ENCODE data around the gene CDC14C.

The CDC14C gene

DNA sequence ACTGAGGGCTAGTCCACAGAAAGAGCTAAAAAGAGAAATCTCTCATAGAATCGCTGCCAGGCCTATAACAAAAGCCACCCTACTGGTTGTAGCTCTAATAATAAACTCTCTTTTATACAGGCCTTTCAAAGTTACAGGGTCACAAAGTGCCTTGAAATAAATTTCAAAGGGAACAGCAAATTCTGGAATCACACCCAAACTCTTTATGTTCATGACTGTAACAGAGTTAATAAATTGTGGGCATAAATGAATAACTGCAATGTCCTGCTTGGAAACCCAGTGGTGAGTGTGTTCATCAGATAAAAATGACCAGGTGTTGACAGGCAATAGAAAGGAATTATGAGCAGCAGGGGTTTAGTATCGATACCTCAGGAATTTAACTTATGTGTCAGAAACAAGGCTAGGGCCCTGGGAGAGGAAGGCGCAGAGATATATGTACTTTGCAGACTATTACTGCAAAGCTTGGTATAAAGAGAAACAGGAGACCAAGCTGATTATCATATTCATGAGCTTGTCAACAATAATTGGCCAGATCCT, 9.3 kb downstream of the CDC14C start:
- no peaks in the 10 kb centered on the region for H3K4me1 ChIP-seq (ENCODE audit: insufficient read depth, low read length)
- H2AFZ ChIP-seq (ENCODE audit: low read depth, low read length) = no peak overlapping the region
- no peaks in the 10 kb centered on the region for H3K27me3 ChIP-seq (ENCODE audit: insufficient read depth, low read length)
- H3K4me3 ChIP-seq (ENCODE audit: low read length) = no peak overlapping the region
- no peaks in the 10 kb centered on the region for H3K36me3 ChIP-seq (ENCODE audit: insufficient read depth, low read length)
- H3K9me3 ChIP-seq (ENCODE audit: low read length) = no peaks in the 10 kb centered on the region

DNA sequence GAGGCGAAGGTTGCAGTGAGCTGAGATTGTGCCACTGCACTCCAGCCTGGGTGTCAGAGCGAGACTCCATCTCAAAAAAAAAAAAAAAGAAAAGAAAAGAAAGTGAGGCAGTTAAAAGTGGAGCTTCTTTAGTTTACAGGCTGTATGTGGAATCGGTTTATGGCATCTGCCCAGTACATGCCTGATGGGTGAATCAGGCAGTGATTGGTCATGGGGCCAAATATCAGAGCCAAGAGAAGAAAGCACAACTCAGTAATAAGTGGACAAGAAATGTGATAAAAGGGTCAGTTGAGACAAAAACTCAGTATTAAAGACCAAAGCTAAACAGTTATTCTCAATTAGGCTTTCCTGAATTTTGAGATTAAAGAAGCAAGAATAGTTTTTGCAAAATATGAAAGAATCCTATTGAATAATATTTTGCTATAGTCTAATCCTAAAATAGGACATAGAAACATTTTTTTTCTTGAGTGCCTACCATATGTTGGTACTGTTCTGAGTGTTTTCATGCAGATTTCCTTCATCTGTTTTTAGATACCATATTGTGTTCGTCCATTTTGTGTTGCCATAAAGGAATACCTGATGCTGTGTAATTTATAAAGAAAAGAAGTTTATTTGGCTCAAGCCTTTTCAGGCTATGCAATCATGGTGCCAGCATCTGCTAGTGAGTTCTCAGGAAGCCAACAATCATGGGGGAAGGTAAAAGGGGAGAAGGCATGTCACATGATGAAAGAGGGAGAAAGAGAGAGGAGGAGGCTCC, 14.4 kb downstream of the CDC14C start:
- H3K36me3 ChIP-seq (ENCODE audit: insufficient read depth, low read length) = no peaks in the 10 kb centered on the region
- H3K27me3 ChIP-seq (ENCODE audit: insufficient read depth, low read length) = no peaks in the 10 kb centered on the region
- no peak overlapping the region for H3K4me3 ChIP-seq (ENCODE audit: low read length)
- peaks cover 4% of the 10 kb centered on the region for H3K4me1 ChIP-seq (ENCODE audit: insufficient read depth, low read length)
- peak overlapping the region; percentile 36 for H2AFZ ChIP-seq (ENCODE audit: low read depth, low read length)
- no peaks in the 10 kb centered on the region for H3K9me3 ChIP-seq (ENCODE audit: low read length)

DNA sequence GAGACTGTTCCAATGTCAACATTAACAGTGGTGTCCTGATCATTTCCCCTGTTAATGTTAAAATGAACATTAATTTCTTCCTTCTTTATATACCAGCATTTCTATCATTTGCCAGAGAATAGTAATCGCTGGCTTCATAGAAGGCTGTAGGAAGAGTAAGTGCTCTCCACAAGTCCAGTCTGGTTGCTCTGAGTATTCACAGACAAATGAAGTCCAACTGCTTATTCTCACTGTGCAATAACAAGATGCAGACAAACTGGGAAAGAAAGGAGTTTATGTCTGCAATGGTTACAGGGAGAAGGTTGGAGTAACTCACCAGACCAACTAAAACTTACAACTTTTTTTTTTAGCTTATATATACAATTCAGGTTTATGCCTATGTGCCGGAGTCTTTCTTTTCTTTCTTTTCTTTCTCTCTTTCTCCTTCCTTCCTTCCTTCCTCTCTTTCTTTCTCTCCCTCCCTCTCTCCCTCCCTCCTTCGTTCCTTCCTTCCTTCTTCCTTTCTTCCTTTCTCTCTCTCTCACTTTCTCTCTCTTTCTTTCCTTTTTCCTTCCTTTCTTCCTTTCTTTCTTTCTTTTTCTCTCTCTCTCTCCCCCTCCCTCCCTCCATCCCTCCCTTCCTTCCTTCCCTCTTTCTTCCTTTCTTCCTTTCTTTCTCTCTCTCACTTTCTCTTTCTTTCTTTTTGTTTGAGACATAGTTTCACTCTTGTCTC, 19.1 kb downstream of the CDC14C start:
- Histone ChIP-seq H3K36me3 (ENCODE audit: insufficient read depth, low read length) (no peaks in the 10 kb centered on the region), H3K4me3 (ENCODE audit: low read length) (no peak overlapping the region), H3K9me3 (ENCODE audit: low read length) (no peaks in the 10 kb centered on the region), H3K27me3 (ENCODE audit: insufficient read depth, low read length) (no peaks in the 10 kb centered on the region), H2AFZ (ENCODE audit: low read depth, low read length) (no peak overlapping the region), H3K4me1 (ENCODE audit: insufficient read depth, low read length) (peaks cover 4% of the 10 kb centered on the region)

DNA sequence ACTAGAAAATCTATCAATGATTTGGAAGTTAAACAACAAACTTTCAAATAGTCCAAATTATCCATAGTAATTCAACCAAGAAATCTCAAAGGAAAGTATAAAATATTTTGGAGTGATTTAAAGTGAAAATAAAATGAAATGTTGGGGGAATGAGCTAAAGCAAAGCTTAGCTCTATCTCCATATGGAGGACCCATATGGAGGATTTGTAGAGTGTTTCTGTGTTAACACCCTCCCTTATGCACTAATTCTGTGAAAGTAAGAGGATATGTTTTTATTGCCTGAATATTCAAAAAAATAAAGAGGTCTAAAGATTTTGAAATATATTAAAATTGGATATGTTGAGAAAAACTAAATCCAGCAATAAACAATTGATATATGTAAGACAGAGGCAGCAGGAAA, 31.6 kb downstream of the CDC14C start:
- H3K4me1 ChIP-seq (ENCODE audit: insufficient read depth, low read length) = no peaks in the 10 kb centered on the region
- H3K27me3 ChIP-seq (ENCODE audit: insufficient read depth, low read length) = no peaks in the 10 kb centered on the region
- no peak overlapping the region for H3K4me3 ChIP-seq (ENCODE audit: low read length)
- no peaks in the 10 kb centered on the region for H3K36me3 ChIP-seq (ENCODE audit: insufficient read depth, low read length)
- no peaks in the 10 kb centered on the region for H3K9me3 ChIP-seq (ENCODE audit: low read length)
- no peak overlapping the region for H2AFZ ChIP-seq (ENCODE audit: low read depth, low read length)

DNA sequence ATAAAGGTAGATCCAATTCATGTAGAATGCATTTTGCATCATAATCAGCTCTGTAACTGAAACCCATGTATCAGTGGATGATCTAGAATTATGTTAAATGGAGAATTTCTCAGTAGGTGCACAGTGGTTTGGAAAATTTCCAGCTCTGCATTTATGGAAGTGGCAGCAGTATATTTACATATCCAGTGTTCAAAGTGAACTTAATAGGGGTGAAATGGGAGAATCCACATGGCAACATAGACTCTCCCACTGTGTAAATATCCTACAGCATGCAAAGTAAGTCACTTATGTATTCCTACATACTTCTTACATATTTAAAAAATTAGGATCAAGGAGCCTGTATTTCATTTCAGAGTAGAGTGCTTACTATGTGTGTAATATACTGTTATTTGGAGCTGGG, 35.3 kb downstream of the CDC14C start:
- Histone ChIP-seq H3K27me3 (ENCODE audit: insufficient read depth, low read length) (no peaks in the 10 kb centered on the region), H3K4me3 (ENCODE audit: low read length) (no peak overlapping the region), H3K4me1 (ENCODE audit: insufficient read depth, low read length) (peaks cover 2% of the 10 kb centered on the region), H3K36me3 (ENCODE audit: insufficient read depth, low read length) (no peaks in the 10 kb centered on the region), H2AFZ (ENCODE audit: low read depth, low read length) (no peak overlapping the region), H3K9me3 (ENCODE audit: low read length) (no peaks in the 10 kb centered on the region)

DNA sequence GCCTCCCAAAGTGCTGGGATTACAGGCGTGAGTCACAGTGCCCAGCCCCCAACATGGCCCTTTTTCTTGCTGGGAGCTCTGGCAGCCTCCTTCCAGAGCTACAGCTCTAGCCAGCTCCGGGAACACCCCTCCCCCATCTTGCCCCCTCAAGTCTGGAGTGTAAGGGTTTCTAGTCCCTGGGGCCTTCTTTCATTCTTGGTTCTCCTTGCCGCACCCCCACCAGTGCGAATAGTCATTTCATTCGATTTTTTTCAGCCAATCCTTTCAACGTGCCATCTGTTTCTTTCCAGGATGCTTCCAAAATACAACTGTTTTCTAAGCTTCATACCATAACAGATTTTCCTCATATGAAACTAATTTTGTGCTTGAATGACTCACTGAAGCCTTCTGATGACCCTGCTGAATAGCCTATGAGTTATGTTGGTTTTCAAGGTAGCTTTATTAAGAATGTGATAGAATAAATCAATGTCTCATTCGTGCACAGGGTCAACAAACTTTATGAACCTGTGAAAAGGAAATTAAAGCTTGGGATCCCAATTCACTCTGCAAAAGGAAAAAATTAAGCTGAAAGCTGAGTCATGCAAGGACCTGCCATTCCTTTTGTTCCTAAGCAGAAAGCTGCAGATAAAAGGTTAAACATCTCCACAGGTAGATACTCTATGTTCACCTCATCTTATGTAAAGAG, 38.6 kb downstream of the CDC14C start:
- peaks cover 2% of the 10 kb centered on the region for H3K4me1 ChIP-seq (ENCODE audit: insufficient read depth, low read length)
- H3K4me3 ChIP-seq (ENCODE audit: low read length) = no peak overlapping the region
- H3K27me3 ChIP-seq (ENCODE audit: insufficient read depth, low read length) = no peaks in the 10 kb centered on the region
- no peaks in the 10 kb centered on the region for H3K9me3 ChIP-seq (ENCODE audit: low read length)
- no peaks in the 10 kb centered on the region for H3K36me3 ChIP-seq (ENCODE audit: insufficient read depth, low read length)
- peak overlapping the region; percentile 46 for H2AFZ ChIP-seq (ENCODE audit: low read depth, low read length)

DNA sequence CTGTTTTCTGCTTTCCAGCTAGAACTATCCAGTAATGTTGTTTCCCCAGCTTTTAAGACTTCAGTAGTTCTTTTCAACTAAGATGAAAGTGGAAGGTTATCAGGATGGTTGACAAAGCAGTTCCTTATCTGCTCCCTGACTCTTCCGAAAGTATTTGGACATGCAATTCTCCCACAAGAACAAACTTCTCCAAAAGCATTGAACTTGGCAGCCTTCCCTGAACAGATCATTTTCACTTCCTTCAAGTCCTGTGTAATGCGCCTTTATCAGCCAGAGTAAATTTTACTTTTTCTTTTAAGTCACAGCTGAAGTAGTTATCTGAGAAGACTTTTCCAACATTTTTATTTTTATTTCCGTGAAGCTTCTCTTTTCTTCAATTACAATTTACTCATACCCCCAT, 39.7 kb downstream of the CDC14C start:
- Histone ChIP-seq H2AFZ (ENCODE audit: low read depth, low read length) (no peak overlapping the region), H3K27me3 (ENCODE audit: insufficient read depth, low read length) (no peaks in the 10 kb centered on the region)

DNA sequence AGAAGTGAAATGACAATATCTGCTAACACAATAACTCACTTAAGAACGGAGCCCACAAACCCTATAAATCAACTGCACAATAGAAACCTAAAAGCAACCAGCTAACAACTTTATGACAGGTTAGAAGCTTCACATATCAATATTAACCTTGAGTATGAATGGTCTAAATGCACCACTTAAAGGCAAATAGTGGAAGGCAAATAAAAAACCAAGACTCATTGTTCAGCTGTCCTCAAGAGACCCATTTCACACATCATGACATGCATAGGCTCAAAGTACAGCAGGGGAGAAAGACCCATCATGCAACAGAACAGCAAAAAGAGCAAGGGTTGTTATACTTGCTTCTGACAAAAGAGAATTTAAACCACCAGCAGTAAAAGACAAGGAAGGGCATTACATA, 46.8 kb downstream of the CDC14C start:
- H3K4me3 ChIP-seq (ENCODE audit: low read length) = no peak overlapping the region
- no peaks in the 10 kb centered on the region for H3K4me1 ChIP-seq (ENCODE audit: insufficient read depth, low read length)
- no peaks in the 10 kb centered on the region for H3K27me3 ChIP-seq (ENCODE audit: insufficient read depth, low read length)
- H2AFZ ChIP-seq (ENCODE audit: low read depth, low read length) = no peak overlapping the region
- no peaks in the 10 kb centered on the region for H3K36me3 ChIP-seq (ENCODE audit: insufficient read depth, low read length)
- peaks cover 4% of the 10 kb centered on the region for H3K9me3 ChIP-seq (ENCODE audit: low read length)

More for the DNA sequence above, 39.7 kb downstream of the CDC14C start:
- Histone ChIP-seq H3K9me3 (ENCODE audit: low read length) (no peaks in the 10 kb centered on the region), H3K4me1 (ENCODE audit: insufficient read depth, low read length) (peaks cover 2% of the 10 kb centered on the region), H3K4me3 (ENCODE audit: low read length) (no peak overlapping the region), H3K36me3 (ENCODE audit: insufficient read depth, low read length) (no peaks in the 10 kb centered on the region)

DNA sequence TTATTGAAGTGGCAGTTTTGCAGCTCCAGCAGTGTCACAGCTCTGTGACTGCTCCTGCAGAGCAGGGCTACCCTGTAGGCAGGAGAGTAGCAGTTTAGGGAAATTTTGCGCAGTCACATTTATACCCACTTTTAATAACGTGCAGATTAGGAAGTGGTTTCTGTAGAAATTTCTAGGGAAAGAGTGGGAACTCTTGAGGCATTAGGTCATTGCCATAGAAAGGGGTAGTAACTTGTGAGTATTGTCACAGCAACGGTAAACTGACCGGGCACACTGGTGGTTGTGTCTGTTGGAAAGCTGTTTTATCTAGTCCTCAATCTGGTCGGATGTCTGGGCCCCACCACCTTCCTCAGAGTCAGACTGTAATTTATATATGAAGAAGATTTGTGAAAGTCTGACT, 51.9 kb downstream of the CDC14C start:
- Histone ChIP-seq H2AFZ (ENCODE audit: low read depth, low read length) (no peak overlapping the region), H3K36me3 (ENCODE audit: insufficient read depth, low read length) (no peaks in the 10 kb centered on the region), H3K4me1 (ENCODE audit: insufficient read depth, low read length) (no peaks in the 10 kb centered on the region)

DNA sequence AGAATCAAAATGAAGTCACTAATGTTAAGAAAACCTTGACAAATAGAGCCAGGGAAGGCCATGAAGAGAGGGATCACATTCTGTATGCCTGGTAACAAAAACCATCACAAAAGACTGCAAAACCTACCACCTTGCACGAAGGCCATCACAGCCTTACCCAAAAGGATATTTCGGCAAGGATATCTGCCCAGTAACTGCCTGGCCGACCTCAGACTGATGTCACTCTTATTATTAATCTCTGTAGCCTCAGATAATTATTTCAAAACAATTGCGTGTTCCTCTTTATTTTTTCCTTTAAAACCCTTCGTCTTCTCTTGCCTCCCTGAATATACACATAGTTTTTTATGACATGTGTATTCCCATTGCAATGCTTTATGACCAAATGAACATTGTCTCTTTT, 52.5 kb downstream of the CDC14C start:
- Histone ChIP-seq H3K36me3 (ENCODE audit: insufficient read depth, low read length) (no peaks in the 10 kb centered on the region), H3K9me3 (ENCODE audit: low read length) (no peaks in the 10 kb centered on the region), H3K4me1 (ENCODE audit: insufficient read depth, low read length) (no peaks in the 10 kb centered on the region), H3K27me3 (ENCODE audit: insufficient read depth, low read length) (no peaks in the 10 kb centered on the region), H2AFZ (ENCODE audit: low read depth, low read length) (no peak overlapping the region), H3K4me3 (ENCODE audit: low read length) (no peak overlapping the region)

More for the DNA sequence above, 51.9 kb downstream of the CDC14C start:
- Histone ChIP-seq H3K27me3 (ENCODE audit: insufficient read depth, low read length) (no peaks in the 10 kb centered on the region), H3K9me3 (ENCODE audit: low read length) (no peaks in the 10 kb centered on the region), H3K4me3 (ENCODE audit: low read length) (no peak overlapping the region)

Measured in neuron (in vitro differentiated cells).